Lung (tissue), 12 donors: ENCODE measurements around the gene SH3BP4. TPM values are rescaled to one million over a fixed set of nuclear protein-coding genes. Genes with fewer than 3 reads are reported as not detected.
A peak's percentile ranks its signal among the peaks of the same experiment; 100 is the strongest.

Experiments
- ATAC-seq: fragments of 200-7000 bp; cut with Tn5 transposase; one replicate; pipeline ENCODE4 v1.9.1; 2020; ENCODE audit warnings: moderate number of reproducible peaks; ENCODE audit not compliant: insufficient read depth, low FRiP score
- DNase-seq, 3 donors: peaks; one replicate each; pipeline ENCODE4 v3.0.0-alpha.2; 2013 to 2017
- H3K27ac ChIP-seq, 2 donors: one replicate each; pipeline ENCODE4 v1.5.1; 2013; ENCODE audit warnings: mild to moderate bottlenecking in 2 of 2, moderate library complexity in 2 of 2, control low read depth in 1 of 2, inconsistent platforms in 1 of 2, low read depth in 1 of 2, low read length in 1 of 2
- H3K27me3 ChIP-seq, 3 donors: one replicate each; pipeline ENCODE4 v1.5.1; 2013; ENCODE audit warnings: low read length in 2 of 3; ENCODE audit not compliant: control insufficient read depth in 3 of 3, insufficient read depth in 3 of 3
- H3K36me3 ChIP-seq, 4 donors: one replicate each; pipeline ENCODE4 v1.5.1; 2013; ENCODE audit warnings: low read length in 4 of 4, mild to moderate bottlenecking in 1 of 4, moderate library complexity in 1 of 4; ENCODE audit not compliant: control insufficient read depth in 4 of 4, insufficient read depth in 4 of 4
- H3K4me1 ChIP-seq, 5 donors: one replicate each; pipeline ENCODE4 v1.5.1; 2013; ENCODE audit warnings: low read length in 5 of 5, mild to moderate bottlenecking in 2 of 5, moderate library complexity in 1 of 5; ENCODE audit not compliant: control insufficient read depth in 5 of 5, insufficient read depth in 5 of 5
- H3K4me3 ChIP-seq: one replicate; pipeline ENCODE4 v1.5.1; 2013; ENCODE audit warnings: mild to moderate bottlenecking, control low read depth, moderate library complexity
- H3K9ac ChIP-seq, 2 donors: one replicate each; pipeline ENCODE4 v1.5.1; 2013; ENCODE audit warnings: low read length in 2 of 2, control low read depth in 1 of 2; ENCODE audit not compliant: insufficient read depth in 1 of 2
- H3K9me3 ChIP-seq, 4 donors: one replicate each; pipeline ENCODE4 v1.5.1; 2013; ENCODE audit warnings: low read length in 3 of 4, mild to moderate bottlenecking in 1 of 4, moderate library complexity in 1 of 4; ENCODE audit not compliant: control insufficient read depth in 4 of 4, insufficient read depth in 3 of 4
- WGBS, 2 donors: extraction: QIAGEN DNeasy Blood & Tissue Kit; methylation state at CpG; one replicate each; pipeline ENCODE4 v1.1.7; 2013; 5-methylcytosine and 5-hydroxymethylcytosine counted together
- polyA plus RNA-seq, 2 donors: library from polyadenylated mRNA; stranded (reverse); fragments of 200-250 nt; gene quantifications; one replicate each; pipeline ENCODE4 v1.2.1, GENCODE V29; 2013
- total RNA-seq, 2 donors: library from RNA; depleted of rRNA in 1 of 2; stranded (reverse); fragments of >200 nt in 1 of 2; gene quantifications; one replicate each; pipeline ENCODE4 v1.2.1, GENCODE V29; 2014 to 2021
- TF ChIP-seq, protein P1 (sequence below): IDR thresholded peaks from 2 replicates; pipeline ENCODE4 v1.5.1; 2012; ENCODE audit warnings: mild to moderate bottlenecking; ENCODE audit errors: control extremely low read depth, extremely low read depth
- donor health status: control.
- donor health status: control.
- donor health status: Bipolar disorder and iron deficiency.
- donor health status: healthy.
- donor health status: DM: yes; HTN: yes; CAD: no.

Gene SH3BP4
- total and polyA plus RNA-seq, 4 donors = 12.0 to 36.5 (median 18.2) TPM

GRCh38 chr2:234910186-234910679 lies 41.6 kb upstream of the SH3BP4 start:
- WGBS, 2 donors = 85% methylated on average over 3 of the region's 3 CpGs
- DNase-seq (no peak), ATAC-seq (no peak)
- Histone ChIP-seq H3K4me3 (no peak overlapping the region), H3K9me3 (no peaks in the 10 kb centered on the region), H3K27me3 (no peaks in the 10 kb centered on the region), H3K4me1 (no peaks in the 10 kb centered on the region), H3K27ac (no peak overlapping the region), H3K36me3 (no peaks in the 10 kb centered on the region), H3K9ac (no peak overlapping the region)
- TF ChIP-seq, protein P1, sequence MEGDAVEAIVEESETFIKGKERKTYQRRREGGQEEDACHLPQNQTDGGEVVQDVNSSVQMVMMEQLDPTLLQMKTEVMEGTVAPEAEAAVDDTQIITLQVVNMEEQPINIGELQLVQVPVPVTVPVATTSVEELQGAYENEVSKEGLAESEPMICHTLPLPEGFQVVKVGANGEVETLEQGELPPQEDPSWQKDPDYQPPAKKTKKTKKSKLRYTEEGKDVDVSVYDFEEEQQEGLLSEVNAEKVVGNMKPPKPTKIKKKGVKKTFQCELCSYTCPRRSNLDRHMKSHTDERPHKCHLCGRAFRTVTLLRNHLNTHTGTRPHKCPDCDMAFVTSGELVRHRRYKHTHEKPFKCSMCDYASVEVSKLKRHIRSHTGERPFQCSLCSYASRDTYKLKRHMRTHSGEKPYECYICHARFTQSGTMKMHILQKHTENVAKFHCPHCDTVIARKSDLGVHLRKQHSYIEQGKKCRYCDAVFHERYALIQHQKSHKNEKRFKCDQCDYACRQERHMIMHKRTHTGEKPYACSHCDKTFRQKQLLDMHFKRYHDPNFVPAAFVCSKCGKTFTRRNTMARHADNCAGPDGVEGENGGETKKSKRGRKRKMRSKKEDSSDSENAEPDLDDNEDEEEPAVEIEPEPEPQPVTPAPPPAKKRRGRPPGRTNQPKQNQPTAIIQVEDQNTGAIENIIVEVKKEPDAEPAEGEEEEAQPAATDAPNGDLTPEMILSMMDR = no peak

GRCh38 chr2:234911271-234911670 lies 40.5 kb upstream of the SH3BP4 start:
- Histone ChIP-seq H3K9ac (no peak overlapping the region), H3K9me3 (no peaks in the 10 kb centered on the region), H3K36me3 (no peaks in the 10 kb centered on the region), H3K27ac (no peak overlapping the region), H3K4me3 (no peak overlapping the region), H3K27me3 (no peaks in the 10 kb centered on the region), H3K4me1 (no peaks in the 10 kb centered on the region)
- WGBS, 2 donors = 84 to 87% methylated on average over 2 of the region's 2 CpGs
- TF ChIP-seq, protein P1 = no peak
- no peak for ATAC-seq
- no peak for DNase-seq

DNA sequence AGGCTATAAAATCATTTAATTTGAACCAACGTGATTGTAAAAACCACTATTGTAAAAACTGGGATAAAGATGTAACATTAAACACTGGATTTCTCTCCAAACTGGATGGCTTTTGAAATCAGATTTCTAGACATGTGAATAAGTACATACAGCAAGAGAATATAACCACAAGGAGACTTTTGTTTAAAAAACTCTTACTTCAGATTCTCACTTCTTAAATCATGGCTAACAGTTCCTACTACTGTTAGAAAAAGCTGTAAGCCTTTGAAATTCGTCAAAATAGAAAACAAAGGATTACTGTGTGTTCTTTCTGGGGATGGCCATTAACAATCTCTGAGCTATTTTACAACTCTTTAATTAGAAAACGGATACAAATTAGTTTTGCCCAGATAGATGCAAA lies 39.4 kb upstream of the SH3BP4 start:
- Histone ChIP-seq H3K9ac (no peak overlapping the region), H3K36me3 (no peaks in the 10 kb centered on the region), H3K27ac (no peak overlapping the region), H3K4me1 (no peaks in the 10 kb centered on the region), H3K9me3 (no peaks in the 10 kb centered on the region), H3K4me3 (no peak overlapping the region), H3K27me3 (no peaks in the 10 kb centered on the region)
- no peak for ATAC-seq
- no peak for DNase-seq
- WGBS, 2 donors = 89 to 92% methylated on average over 3 of the region's 3 CpGs
- TF ChIP-seq, protein P1 = no peak

GRCh38 chr2:234913208-234913626 lies 38.6 kb upstream of the SH3BP4 start:
- 69 to 80% methylated on average over 5 of the region's 5 CpGs for WGBS, 2 donors
- TF ChIP-seq, protein P1 = no peak

More at GRCh38 chr2:234913208-234913626, 38.6 kb upstream of the SH3BP4 start:
- H3K4me3 ChIP-seq = no peak overlapping the region
- no peak overlapping the region for H3K9ac ChIP-seq
- DNase-seq (peak in 2 of 3 donors; percentile 13 to 35), ATAC-seq (no peak)
- no peaks in the 10 kb centered on the region for H3K9me3 ChIP-seq
- H3K36me3 ChIP-seq = no peaks in the 10 kb centered on the region
- no peak overlapping the region for H3K27ac ChIP-seq
- no peaks in the 10 kb centered on the region for H3K4me1 ChIP-seq
- no peaks in the 10 kb centered on the region for H3K27me3 ChIP-seq
